Muscle of arm (tissue), 12 donors: Measurements from ENCODE around the gene EBP. TPM values are rescaled to one million over a fixed set of nuclear protein-coding genes. Genes with fewer than 3 reads are reported as not detected.
"Not testable (repeated sequence)": the region's sequence is repeated elsewhere in the genome, so short reads cannot be mapped to it uniquely, and the experiment has no call there.

ENCODE experiments used
- DNase-seq: peaks from one replicate; pipeline ENCODE4 v3.0.0-alpha.2; 2013
- polyA plus RNA-seq, 12 donors: library from polyadenylated mRNA; unstranded; fragments of 120-200 nt; gene quantifications; one replicate each; pipeline ENCODE4 v1.2.1, GENCODE V29; 2013; ENCODE audit not compliant: insufficient read length in 12 of 12

EBP gene
- polyA plus RNA-seq, 12 donors: 13.1 to 34.0 (median 17.4) TPM; not detected in 1

DNA sequence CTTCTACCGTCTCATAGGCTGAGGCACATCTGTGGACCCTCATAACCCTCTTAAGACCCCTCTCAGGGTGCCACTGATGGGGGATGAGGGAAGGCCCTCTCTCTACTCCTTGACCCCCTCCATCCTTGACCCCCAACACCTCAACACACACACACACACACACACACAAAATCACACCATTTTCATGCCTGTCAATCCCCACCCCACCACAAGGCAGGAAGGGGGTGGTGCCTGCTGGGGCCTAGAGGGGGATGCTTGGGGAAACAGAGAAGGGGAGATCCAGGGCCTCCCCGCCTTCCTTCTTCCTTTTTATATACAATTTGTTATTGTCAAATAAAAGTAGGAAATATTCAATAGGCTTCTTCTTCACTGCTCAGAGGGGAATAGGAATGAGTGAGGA is 1.2 kb upstream of the EBP start:
- DNase-seq: no peak

GRCh38 chrX:48520976-48521352 is 644 bp upstream of the EBP start:
- no peak for DNase-seq

DNA sequence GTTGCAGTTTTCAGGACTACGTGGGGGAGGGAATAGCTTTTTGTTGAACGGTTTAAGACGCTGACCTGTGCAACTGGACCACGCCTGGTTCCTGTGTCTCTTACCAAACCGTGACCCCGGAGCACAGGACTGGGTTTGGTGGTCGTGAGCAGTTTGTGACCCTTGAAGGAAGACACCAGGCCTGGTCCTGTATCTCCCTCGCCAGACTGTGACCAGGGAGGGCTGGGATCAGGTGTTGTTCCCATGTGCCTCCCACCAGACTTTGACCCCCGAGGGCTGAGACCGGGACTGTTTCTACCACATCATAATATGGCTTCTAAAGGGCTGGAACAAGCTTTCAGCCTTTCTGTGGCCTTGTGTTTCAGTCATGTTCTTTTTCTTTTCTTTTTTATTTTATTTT is 683 bp downstream of the EBP start:
- no peak for DNase-seq

- no peak for DNase-seq
Observed at GRCh38 chrX:48523682-48524081, 2.1 kb downstream of the EBP start.

DNA sequence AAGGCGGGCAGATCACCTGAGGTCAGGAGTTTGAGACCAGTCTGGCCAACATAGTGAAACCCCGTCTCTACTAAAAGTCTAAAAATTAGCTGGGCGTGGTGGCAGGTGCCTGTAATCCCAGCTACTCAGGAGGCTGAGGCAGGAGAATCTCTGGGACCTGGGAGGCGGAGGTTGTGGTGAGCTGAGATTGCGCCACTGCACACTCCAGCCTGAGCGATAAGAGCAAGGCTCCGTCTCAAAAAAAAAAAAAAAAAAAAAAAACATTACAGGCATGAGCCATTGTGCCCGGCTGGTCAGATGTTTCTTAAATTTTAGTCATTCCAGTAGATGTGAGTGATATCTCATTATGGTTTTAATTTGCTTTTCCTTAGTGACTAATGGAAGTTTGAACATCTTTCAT is 4.2 kb downstream of the EBP start:
- not testable (repeated sequence) for DNase-seq

- DNase-seq: no peak
Observed at GRCh38 chrX:48530736-48531135, 9.1 kb downstream of the EBP start.

GRCh38 chrX:48531358-48531959 is 9.9 kb downstream of the EBP start:
- no peak for DNase-seq

DNA sequence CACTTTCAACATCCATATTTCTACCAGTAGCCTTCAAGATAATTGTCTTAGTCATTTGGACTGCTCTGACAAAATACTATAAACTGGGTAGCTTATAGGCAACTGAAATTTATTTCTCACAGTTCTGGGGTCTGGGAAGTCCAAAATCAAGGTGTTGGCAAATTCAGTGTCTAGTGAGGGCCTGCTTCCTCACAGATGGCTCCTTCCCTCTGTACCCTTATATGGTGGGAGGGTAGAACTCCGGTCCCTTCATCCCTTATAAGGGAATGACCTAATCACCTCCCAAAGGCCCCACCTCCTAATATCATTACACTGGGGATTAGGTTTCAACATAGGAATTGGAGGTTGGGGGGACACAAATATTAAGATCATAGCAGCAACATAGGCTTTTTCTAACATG is 10.6 kb downstream of the EBP start:
- no peak for DNase-seq

GRCh38 chrX:48533165-48533564 is 11.6 kb downstream of the EBP start:
- no peak for DNase-seq

- no peak for DNase-seq
Observed at GRCh38 chrX:48538641-48539344, 17.2 kb downstream of the EBP start.

- peak; percentile 94 for DNase-seq
Observed at GRCh38 chrX:48539345-48540027, 17.9 kb downstream of the EBP start, which contains the start of gene TBC1D25. TBC1D25 (plus strand) TSS chrX:48539714; CDS start chrX:48539798, 84 bp downstream.

GRCh38 chrX:48540028-48540375 is 18.4 kb downstream of the EBP start:
- DNase-seq: peak; percentile 39

DNA sequence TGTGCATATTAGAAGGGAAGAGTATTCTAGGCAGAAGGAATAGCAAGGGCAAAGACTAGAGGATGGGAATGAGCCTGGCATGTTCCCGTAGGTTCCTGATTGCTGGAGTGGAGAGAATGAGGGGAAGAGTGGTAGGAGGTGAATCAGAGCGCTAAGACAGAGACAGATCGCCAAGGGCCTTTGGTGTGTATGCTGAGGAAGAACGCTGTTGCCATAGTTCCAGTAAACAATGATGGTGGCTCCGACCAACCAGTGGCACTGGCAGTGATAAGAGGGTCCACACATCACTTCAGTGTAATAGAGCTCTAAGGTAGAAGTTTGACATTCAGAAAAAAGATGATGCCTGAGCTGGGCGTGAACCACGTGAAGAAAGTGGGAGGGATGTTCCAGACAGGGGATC is 18.9 kb downstream of the EBP start:
- no peak for DNase-seq

GRCh38 chrX:48541140-48541814 is 19.7 kb downstream of the EBP start:
- DNase-seq: no peak

GRCh38 chrX:48548871-48549270 is 27.3 kb downstream of the EBP start:
- DNase-seq: no peak

GRCh38 chrX:48555731-48556325 is 34.2 kb downstream of the EBP start:
- DNase-seq: not testable (repeated sequence)

DNA sequence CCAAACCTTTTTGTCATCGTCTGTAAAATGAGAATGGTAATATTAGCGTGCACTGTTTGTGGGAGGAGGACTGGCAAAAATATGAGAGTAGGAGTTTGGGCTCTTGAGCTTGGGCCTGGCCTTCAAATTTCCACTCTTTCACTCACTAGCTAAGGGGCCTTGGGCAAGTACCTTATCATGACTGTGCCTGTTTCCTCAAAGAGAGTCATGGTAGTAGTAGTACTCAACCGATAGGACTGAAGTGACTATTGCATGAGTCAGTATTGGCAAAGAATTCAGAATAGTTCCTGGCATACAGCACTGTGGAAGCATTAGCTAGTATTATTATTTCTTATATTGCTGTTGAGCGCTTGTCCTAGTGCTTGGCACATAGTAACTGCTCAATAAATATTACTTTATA is 36.7 kb downstream of the EBP start:
- DNase-seq: no peak

GRCh38 chrX:48559636-48560035 is 38.0 kb downstream of the EBP start:
- DNase-seq: no peak

DNA sequence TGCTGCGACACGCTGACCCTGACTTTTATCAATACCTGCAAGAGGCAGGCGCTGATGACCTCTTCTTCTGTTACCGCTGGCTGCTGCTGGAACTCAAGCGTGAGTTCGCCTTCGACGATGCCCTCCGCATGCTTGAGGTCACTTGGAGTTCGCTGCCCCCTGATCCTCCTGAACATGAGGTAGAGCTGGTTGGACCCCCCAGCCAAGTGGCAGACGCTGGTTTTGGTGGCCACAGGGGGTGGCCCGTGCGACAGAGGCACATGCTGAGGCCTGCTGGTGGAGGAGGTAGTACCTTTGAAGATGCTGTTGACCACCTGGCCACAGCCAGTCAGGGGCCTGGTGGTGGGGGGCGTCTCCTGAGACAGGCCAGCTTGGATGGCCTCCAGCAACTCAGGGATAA is 38.4 kb downstream of the EBP start:
- DNase-seq: no peak

- no peak for DNase-seq
Observed at GRCh38 chrX:48560681-48561080, 39.1 kb downstream of the EBP start.

DNA sequence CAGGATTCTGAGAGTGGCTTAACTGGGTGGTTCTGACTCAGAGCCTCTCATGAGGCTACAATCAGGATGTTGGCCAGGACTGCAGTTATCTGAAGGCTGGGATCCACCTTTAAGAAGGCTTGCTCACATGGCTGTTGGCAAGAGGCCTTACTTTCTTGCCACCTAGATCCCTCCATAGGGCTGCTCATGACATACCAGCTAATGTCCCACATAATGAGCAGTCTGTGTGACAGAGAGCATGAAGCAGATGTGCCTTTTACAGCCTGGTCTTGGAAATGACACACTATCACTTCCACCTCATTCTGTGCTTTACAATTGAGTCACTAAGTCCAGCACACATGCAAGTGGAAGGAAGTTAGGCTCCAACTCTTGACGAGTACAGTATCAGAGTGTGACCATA is 48.4 kb downstream of the EBP start:
- no peak for DNase-seq

DNA sequence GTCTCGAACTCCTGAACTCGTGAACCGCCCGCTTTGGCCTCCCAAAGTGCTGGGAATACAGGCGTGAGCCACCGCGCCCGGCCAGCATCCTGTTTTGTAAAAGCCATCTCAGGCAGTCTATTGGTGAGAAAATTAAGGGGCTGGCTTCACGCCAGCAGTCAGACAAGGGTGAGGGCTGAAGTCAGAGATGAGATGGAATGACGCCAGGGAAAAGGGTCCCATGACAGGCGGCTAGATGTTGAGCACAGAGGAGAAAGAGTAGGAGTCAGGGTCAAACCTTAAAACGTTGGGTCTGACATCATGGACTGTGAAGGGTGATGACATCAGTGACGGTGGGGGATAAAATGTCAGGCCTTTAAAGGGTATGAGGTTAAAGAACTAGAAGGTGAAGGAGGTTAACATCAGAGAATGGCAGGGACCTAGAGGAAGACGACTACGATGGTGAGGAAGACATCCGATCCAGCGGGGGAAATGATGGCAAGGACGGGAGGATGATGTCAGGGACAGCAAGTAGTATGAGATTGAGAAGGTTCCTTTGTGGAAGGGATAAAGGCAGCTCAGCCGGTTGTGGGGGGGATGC is 52.2 kb downstream of the EBP start:
- no peak for DNase-seq
